ENCODE results near the gene CHKB. TPM values are rescaled to one million over a fixed set of nuclear protein-coding genes. Genes with fewer than 3 reads are reported as not detected.

CHKB gene
- total RNA-seq, result 10 to 100 TPM; 55.6 to 60.3 TPM

- Mint-ChIP-seq H3K9me3 (no peaks in the 10 kb centered on the region), H3K27me3 (no peaks in the 10 kb centered on the region), H3K4me3 (peak within 1 kb of the TSS; percentile 92), H3K27ac (peak within 1 kb of the TSS; percentile 89), H3K36me3 (ENCODE audit: low read depth) (peaks cover 25% of the 10 kb centered on the region), H3K4me1 (ENCODE audit: low read depth) (peaks cover 24% of the 10 kb centered on the region)
- POLR2A ChIA-PET, result interaction anchor here (0.8 to 2.8 kb wide), 13 partner anchors 10 to 59 kb away, joined by 3 to 14 read pairs (median 4); partner anchors contain the start of genes ARSA, SCO2, SYCE3 and TYMP
- DNase-seq (peak; percentile 99), ATAC-seq (peak; percentile 97)
- intact Hi-C loops (cut with micrococcal nuclease), result loop anchor here (5.0 kb wide), 1 partner anchor 55 kb away; the partner anchor contains the start of gene SCO2
- CTCF ChIA-PET, result interaction anchor here (2.6 to 3.0 kb wide), 2 partner anchors 20 to 57 kb away, joined by 14 to 19 read pairs; partner anchors contain the start of genes SCO2 and SYCE3
- TF ChIP-seq, protein P1, sequence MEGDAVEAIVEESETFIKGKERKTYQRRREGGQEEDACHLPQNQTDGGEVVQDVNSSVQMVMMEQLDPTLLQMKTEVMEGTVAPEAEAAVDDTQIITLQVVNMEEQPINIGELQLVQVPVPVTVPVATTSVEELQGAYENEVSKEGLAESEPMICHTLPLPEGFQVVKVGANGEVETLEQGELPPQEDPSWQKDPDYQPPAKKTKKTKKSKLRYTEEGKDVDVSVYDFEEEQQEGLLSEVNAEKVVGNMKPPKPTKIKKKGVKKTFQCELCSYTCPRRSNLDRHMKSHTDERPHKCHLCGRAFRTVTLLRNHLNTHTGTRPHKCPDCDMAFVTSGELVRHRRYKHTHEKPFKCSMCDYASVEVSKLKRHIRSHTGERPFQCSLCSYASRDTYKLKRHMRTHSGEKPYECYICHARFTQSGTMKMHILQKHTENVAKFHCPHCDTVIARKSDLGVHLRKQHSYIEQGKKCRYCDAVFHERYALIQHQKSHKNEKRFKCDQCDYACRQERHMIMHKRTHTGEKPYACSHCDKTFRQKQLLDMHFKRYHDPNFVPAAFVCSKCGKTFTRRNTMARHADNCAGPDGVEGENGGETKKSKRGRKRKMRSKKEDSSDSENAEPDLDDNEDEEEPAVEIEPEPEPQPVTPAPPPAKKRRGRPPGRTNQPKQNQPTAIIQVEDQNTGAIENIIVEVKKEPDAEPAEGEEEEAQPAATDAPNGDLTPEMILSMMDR (IDR thresholded peaks at IDR 0.05), result no peak
Measured at GRCh38 chr22:50582493-50583293, at the start of gene CHKB. CHKB (minus strand) TSS chr22:50582849; CDS start chr22:50582781, 68 bp downstream.

DNA sequence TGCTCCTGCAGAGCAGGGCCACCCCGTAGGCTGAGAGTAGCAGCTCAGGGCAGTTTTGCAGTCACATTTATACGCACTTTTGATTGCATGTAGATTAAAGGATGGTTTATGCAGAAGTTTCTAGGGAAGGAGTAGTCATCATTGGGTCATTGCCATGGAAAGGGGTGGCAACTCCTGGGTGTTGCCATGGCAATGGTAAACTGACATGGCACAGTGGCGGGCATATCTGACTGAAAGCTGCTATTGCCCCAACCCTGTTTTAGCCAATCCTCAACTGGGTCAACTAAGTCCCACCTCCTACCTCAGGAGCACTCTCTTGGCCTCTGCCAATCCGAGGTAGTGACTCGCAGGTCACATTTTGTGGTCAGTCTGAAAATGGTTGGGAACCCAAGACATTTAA lies 47.7 kb upstream of the CHKB start:
- H3K4me3 Mint-ChIP-seq, result no peak overlapping the region
- no peaks in the 10 kb centered on the region for H3K9me3 Mint-ChIP-seq
- no peak for DNase-seq
- H3K36me3 Mint-ChIP-seq (ENCODE audit: low read depth), result no peaks in the 10 kb centered on the region
- TF ChIP-seq, protein P1 (IDR thresholded peaks at IDR 0.05), result no peak
- POLR2A ChIA-PET, result interaction anchor here (0.7 to 1.7 kb wide), 3 partner anchors 9 to 86 kb away, joined by 3 to 4 read pairs (median 3); no protein-coding TSS in a partner anchor
- CTCF ChIA-PET, result no interaction called here
- intact Hi-C loops (cut with micrococcal nuclease), result no loop called here
- H3K4me1 Mint-ChIP-seq (ENCODE audit: low read depth), result peaks cover 19% of the 10 kb centered on the region
- no peaks in the 10 kb centered on the region for H3K27me3 Mint-ChIP-seq
- no peak overlapping the region for H3K27ac Mint-ChIP-seq
- no peak for ATAC-seq

- H3K4me3 Mint-ChIP-seq, result peak overlapping the region; percentile 86
- DNase-seq, result peak; percentile 31
- peak overlapping the region; percentile 59 for H3K27ac Mint-ChIP-seq
- H3K9me3 Mint-ChIP-seq, result no peaks in the 10 kb centered on the region
- H3K27me3 Mint-ChIP-seq, result no peaks in the 10 kb centered on the region
- CTCF ChIA-PET, result interaction anchor here (0.9 to 1.0 kb wide), 2 partner anchors 25 to 103 kb away, joined by 3 to 4 read pairs; partner anchors contain the start of gene SCO2
- intact Hi-C loops (cut with micrococcal nuclease), result no loop called here
- POLR2A ChIA-PET, result interaction anchor here (0.6 to 0.8 kb wide), 2 partner anchors 89 to 103 kb away, joined by 3 read pairs; partner anchors contain the start of gene SCO2
- peaks cover 19% of the 10 kb centered on the region for H3K4me1 Mint-ChIP-seq (ENCODE audit: low read depth)
- TF ChIP-seq, protein P1 (IDR thresholded peaks at IDR 0.05), result no peak
- no peak for ATAC-seq
- peaks cover 2% of the 10 kb centered on the region for H3K36me3 Mint-ChIP-seq (ENCODE audit: low read depth)
Measured at GRCh38 chr22:50628543-50629134, 46.0 kb upstream of the CHKB start.

DNA sequence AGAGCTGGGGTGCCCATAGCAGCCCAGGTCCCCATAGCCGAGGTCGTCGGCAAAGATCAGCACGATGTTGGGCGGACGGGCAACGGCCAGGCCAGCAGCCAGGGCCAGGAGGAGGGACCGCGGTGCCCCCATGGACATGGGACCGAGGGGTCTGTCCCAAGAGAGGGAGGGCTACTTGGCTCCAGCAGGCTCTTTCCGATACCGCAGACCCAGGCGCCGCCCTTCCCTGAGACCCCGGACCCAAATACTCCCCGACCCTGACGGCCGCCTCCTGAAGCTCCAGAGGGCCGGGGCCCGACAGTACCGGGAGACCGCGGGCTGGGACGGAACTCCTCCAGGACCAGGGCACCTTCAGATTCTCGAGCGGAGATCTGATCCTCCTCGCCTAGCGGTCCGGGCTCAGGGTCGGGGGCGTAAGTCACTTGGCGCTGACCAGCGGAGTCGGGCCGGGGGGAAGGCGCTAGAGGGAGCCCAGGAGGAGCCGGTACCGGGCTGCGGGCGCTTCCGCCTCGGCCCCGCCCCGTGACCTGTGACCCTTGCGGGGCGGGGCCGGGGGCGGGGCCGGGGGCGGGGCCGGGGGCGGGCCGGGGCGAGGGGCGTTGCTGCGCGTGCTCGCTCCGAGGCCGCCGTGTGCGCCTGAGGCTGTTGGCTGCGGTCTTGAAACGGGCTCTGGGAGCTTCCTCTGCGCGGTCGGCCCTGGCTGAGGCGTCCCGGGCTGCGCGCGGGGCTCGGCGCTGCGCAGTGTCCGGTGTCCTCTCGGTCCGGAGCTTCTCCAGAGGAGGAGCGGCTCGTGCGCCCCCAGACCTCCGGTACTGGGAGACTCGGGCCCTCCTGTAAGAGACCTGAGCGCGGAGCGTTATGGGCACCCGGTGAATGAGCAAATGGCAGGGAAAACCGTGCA lies 45.2 kb upstream of the CHKB start, which contains the start of gene ARSA:
Gene ARSA (minus strand): TSS at position 511 of the 901 bp plus-strand sequence. CDS start 373 bp downstream, at position 138.
- DNase-seq, result peak; percentile 80
- Mint-ChIP-seq H3K27me3 (no peaks in the 10 kb centered on the region), H3K9me3 (no peaks in the 10 kb centered on the region), H3K36me3 (ENCODE audit: low read depth) (peaks cover 2% of the 10 kb centered on the region), H3K27ac (peak within 1 kb of the TSS; percentile 59), H3K4me3 (peak within 1 kb of the TSS; percentile 86), H3K4me1 (ENCODE audit: low read depth) (peaks cover 23% of the 10 kb centered on the region)
- ChIA-PET CTCF (interaction anchor here (0.9 to 1.0 kb wide), 2 partner anchors 24 to 102 kb away, joined by 3 to 4 read pairs; partner anchors contain the start of gene SCO2), POLR2A (interaction anchor here (0.7 to 1.6 kb wide), 7 partner anchors 45 to 102 kb away, joined by 3 to 5 read pairs (median 3); partner anchors contain the start of genes CHKB and SCO2)
- intact Hi-C loops (cut with micrococcal nuclease), result no loop called here
- TF ChIP-seq, protein P1 (IDR thresholded peaks at IDR 0.05), result peak; percentile 29
- peak; percentile 90 for ATAC-seq

Measured in activated CD8-positive, alpha-beta T cell treated with anti-CD3 and anti-CD28 coated beads for 36 hours (primary cell).